Activated T-helper 2 cell treated with anti-CD3 and anti-CD28 coated beads, Interferon-gamma antibody, Interleukin-2, Interleukin-4, amounts not matched to agents 10 μg/mL and 5 μg/mL and 100 μg/mL, durations not matched to agents 14 hours and 24 hours and 36 hours (primary cell): ENCODE measurements around the gene SLC26A6. TPM values are rescaled to one million over a fixed set of nuclear protein-coding genes. Genes with fewer than 3 reads are reported as not detected.

Source experiments
- DNase-seq: peaks from one replicate; pipeline ENCODE4 v3.0.0; 2021; ENCODE audit warnings: low spot score
- H3K27ac Mint-ChIP-seq: one replicate; pipeline ENCODE4 v1.8.0; 2021; ENCODE audit warnings: mixed read lengths
- H3K27me3 Mint-ChIP-seq: one replicate; pipeline ENCODE4 v1.8.0; 2021; ENCODE audit warnings: low read depth, mixed read lengths
- H3K36me3 Mint-ChIP-seq: one replicate; pipeline ENCODE4 v1.8.0; 2021; ENCODE audit warnings: low read depth, mixed read lengths
- H3K4me1 Mint-ChIP-seq: one replicate; pipeline ENCODE4 v1.8.0; 2021; ENCODE audit warnings: low read depth, mixed read lengths
- H3K4me3 Mint-ChIP-seq: one replicate; pipeline ENCODE4 v1.8.0; 2021; ENCODE audit warnings: low read depth, mild to moderate bottlenecking, moderate library complexity, mixed read lengths
- H3K9me3 Mint-ChIP-seq: one replicate; pipeline ENCODE4 v1.8.0; 2021; ENCODE audit warnings: mixed read lengths
- intact Hi-C: fragments of 100-400 bp; cut with micrococcal nuclease; formaldehyde crosslinking; loops from one replicate; pipeline ENCODE4 v1.15.1; 2023
- total RNA-seq: library from RNA; stranded (reverse); gene quantifications from 2 replicates; pipeline ENCODE4 v1.2.3, GENCODE V29; 2022

Gene SLC26A6
- total RNA-seq, 1 donor from 2014 or later = 89.6 TPM

- Mint-ChIP-seq H3K36me3 (peaks cover 13% of the 10 kb centered on the region), H3K4me1 (peaks cover 5% of the 10 kb centered on the region), H3K27ac (peak overlapping the region; percentile 89), H3K9me3 (no peaks in the 10 kb centered on the region), H3K27me3 (peaks cover 1% of the 10 kb centered on the region), H3K4me3 (peak overlapping the region; percentile 80)
- DNase-seq = peak; percentile 52
- intact Hi-C loops = loop anchor here (1.0 to 5.0 kb wide), 4 partner anchors 9 to 468 kb away; partner anchors contain the start of genes CDC25A and SLC26A6
Observed at GRCh38 chr3:48655606-48656005, 20.3 kb upstream of the SLC26A6 start.

- Mint-ChIP-seq H3K4me3 (peak overlapping the region; percentile 80), H3K27me3 (peaks cover 1% of the 10 kb centered on the region), H3K27ac (peak overlapping the region; percentile 81), H3K9me3 (no peaks in the 10 kb centered on the region), H3K36me3 (peaks cover 13% of the 10 kb centered on the region), H3K4me1 (peaks cover 5% of the 10 kb centered on the region)
- DNase-seq = no peak
- intact Hi-C loops = loop anchor here (5.0 kb wide), 1 partner anchor 468 kb away; the partner anchor contains the start of gene CDC25A
Observed at GRCh38 chr3:48655063-48655462, 19.8 kb upstream of the SLC26A6 start.

- H3K4me1 Mint-ChIP-seq = peaks cover 5% of the 10 kb centered on the region
- H3K27me3 Mint-ChIP-seq = no peaks in the 10 kb centered on the region
- H3K36me3 Mint-ChIP-seq = peaks cover 13% of the 10 kb centered on the region
- DNase-seq = no peak
- H3K4me3 Mint-ChIP-seq = peak overlapping the region; percentile 3
- no peaks in the 10 kb centered on the region for H3K9me3 Mint-ChIP-seq
- H3K27ac Mint-ChIP-seq = peak overlapping the region; percentile 1
- intact Hi-C loops = no loop called here
Observed at GRCh38 chr3:48652923-48653715, 17.9 kb upstream of the SLC26A6 start.

DNA sequence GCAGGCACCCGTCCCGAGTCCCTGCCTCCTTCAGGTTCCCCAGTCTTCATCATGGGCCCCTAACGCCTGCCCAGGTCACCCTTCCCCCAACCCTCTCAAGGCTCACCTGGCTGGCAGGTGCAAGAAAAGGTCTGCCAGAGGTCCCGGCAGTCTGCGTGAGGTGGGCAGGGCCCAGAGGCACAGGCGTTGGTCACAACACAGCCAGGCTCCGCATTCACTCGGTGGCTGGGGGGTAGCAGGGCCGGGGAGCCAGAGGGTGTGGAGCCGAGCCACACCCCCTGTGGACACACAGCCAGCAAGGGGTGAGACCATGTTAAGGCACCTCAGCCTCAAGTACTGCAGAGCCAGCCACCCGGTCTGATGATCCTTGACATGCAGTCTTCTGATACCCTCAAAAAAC lies 16.5 kb upstream of the SLC26A6 start:
- H3K27ac Mint-ChIP-seq = no peak overlapping the region
- H3K9me3 Mint-ChIP-seq = no peaks in the 10 kb centered on the region
- no peak overlapping the region for H3K4me3 Mint-ChIP-seq
- intact Hi-C loops = no loop called here
- DNase-seq = no peak
- peaks cover 13% of the 10 kb centered on the region for H3K36me3 Mint-ChIP-seq
- H3K4me1 Mint-ChIP-seq = peaks cover 5% of the 10 kb centered on the region
- no peaks in the 10 kb centered on the region for H3K27me3 Mint-ChIP-seq

DNA sequence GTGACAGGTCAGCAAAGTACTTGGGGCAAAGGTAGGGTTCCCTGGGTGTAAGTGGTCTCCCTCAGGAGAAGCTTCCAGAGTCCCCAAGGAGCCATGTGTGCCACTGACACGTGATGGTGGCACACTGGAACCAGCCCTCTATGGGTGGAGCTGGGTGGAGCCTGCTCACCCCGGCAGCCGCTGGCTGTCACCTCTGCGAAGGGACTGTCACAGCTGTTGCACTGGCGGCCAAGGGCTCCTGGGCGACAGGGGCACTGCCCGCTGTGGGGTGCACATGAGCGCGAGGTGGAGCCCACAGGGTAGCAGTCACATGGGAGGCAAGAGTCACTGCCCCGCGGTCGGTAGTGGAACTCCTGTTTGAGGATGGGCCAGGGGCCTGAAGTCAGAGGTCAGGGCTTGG lies 15.5 kb upstream of the SLC26A6 start:
- intact Hi-C loops = no loop called here
- DNase-seq = no peak
- Mint-ChIP-seq H3K9me3 (no peaks in the 10 kb centered on the region), H3K27me3 (no peaks in the 10 kb centered on the region), H3K4me1 (peaks cover 4% of the 10 kb centered on the region), H3K4me3 (no peak overlapping the region), H3K27ac (no peak overlapping the region), H3K36me3 (peaks cover 13% of the 10 kb centered on the region)

DNA sequence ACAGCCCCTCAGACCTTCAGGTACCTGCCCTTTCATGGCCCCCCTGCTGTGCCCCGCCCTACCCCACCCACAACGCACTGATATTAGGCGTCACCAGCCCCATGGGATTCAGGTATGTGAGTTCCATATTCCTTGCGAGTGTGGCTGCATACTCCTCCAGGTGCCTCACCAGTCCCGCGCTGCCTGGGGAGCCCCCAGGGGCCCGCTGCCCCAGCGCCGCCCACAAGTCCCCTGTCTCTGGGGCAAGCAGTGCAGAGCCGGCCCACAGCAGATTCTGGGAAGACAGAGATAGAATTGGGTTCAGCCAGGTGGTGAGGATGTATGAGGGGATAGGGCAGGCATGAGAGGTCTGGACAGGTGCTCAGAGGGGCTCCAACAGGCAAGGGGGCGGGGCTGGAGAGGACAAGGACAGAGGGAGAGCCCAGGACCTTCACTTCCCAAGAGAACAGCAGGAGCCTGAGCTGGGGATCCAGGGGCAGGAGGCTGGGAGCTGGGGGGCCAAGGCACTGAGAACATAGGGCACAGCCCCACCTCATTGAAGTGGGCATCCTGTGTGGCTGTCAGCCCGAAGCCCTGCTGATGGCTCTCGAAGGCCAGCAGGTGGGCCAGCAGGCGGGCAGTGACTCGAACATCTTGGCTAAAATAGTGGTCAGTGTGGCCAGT lies 13.1 kb upstream of the SLC26A6 start:
- no peak for DNase-seq
- intact Hi-C loops = no loop called here
- Mint-ChIP-seq H3K27me3 (no peaks in the 10 kb centered on the region), H3K4me1 (no peaks in the 10 kb centered on the region), H3K27ac (no peak overlapping the region), H3K4me3 (no peak overlapping the region), H3K36me3 (peaks cover 14% of the 10 kb centered on the region), H3K9me3 (no peaks in the 10 kb centered on the region)

GRCh38 chr3:48647714-48648113 lies 12.5 kb upstream of the SLC26A6 start:
- H3K27me3 Mint-ChIP-seq = no peaks in the 10 kb centered on the region
- intact Hi-C loops = no loop called here

DNA sequence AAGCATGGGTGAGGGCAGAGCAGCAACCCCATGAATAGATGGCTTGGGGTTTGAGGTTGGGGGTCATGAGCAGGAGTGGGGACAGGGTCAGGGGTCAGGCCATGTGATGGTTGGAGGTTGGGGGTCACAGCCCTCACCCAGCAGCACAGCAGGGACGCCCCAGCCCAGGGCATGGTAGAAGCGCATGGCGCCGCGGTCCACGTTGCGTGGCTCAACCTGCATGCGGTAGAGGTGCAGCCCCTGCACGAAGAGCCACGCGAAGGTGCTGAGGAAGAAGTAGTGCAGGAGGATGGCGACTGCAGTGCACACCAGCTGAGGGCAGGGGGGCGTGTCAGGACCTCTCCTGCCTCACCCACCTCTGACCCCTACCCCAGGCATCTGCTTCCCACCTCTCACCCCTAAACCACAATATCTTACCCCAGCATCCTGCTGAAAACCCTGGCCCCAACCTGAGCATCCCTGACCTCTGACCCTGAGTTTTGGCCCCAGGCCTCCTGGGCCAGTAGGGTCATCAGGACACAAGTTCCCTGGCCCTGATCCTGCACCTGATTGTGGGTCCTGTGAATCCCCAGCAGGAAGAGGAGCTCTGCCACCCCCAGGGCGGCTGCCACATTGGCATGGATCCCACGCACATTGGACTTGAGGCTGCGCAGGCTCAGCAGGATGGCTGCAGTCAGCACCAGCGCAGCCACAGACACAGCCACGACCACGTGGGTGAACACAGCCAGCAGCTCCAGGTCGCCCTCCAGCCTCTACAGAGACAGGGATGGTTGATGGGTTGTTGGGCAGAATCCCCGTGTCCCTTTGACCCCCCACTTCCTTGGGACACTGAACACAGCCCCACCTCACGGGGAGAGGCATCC lies 9.9 kb upstream of the SLC26A6 start:
- Mint-ChIP-seq H3K4me1 (no peaks in the 10 kb centered on the region), H3K36me3 (peaks cover 14% of the 10 kb centered on the region), H3K27me3 (no peaks in the 10 kb centered on the region), H3K9me3 (no peaks in the 10 kb centered on the region), H3K4me3 (no peak overlapping the region), H3K27ac (no peak overlapping the region)
- DNase-seq = no peak
- intact Hi-C loops = no loop called here

More at GRCh38 chr3:48647714-48648113, 12.5 kb upstream of the SLC26A6 start:
- no peak overlapping the region for H3K4me3 Mint-ChIP-seq
- DNase-seq = no peak
- H3K9me3 Mint-ChIP-seq = no peaks in the 10 kb centered on the region
- H3K27ac Mint-ChIP-seq = no peak overlapping the region
- peaks cover 11% of the 10 kb centered on the region for H3K36me3 Mint-ChIP-seq
- H3K4me1 Mint-ChIP-seq = no peaks in the 10 kb centered on the region

DNA sequence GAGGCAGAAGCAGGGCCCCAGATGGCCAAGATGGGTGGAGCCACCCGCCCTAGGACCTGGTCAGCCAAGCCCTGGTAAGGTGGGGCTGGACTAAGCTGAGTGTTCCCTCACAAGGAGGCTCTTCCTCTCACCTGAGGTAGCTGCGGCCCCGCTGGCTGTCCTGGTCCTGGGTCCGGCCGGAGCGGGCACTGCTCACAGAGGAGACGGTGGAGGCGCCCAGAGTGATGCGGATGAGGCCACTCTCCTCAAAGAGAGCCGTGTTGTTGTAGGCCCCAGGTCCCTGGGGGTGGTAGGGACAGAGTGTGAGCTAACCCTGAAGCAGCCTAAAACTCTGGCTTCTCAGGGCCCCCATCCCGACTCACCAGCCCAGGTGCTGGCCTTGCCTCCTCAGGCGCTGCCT lies 7.3 kb upstream of the SLC26A6 start:
- no peaks in the 10 kb centered on the region for H3K4me1 Mint-ChIP-seq
- H3K4me3 Mint-ChIP-seq = no peak overlapping the region
- intact Hi-C loops = no loop called here
- no peak for DNase-seq
- H3K36me3 Mint-ChIP-seq = peaks cover 16% of the 10 kb centered on the region
- H3K27ac Mint-ChIP-seq = no peak overlapping the region
- no peaks in the 10 kb centered on the region for H3K27me3 Mint-ChIP-seq
- H3K9me3 Mint-ChIP-seq = no peaks in the 10 kb centered on the region

DNA sequence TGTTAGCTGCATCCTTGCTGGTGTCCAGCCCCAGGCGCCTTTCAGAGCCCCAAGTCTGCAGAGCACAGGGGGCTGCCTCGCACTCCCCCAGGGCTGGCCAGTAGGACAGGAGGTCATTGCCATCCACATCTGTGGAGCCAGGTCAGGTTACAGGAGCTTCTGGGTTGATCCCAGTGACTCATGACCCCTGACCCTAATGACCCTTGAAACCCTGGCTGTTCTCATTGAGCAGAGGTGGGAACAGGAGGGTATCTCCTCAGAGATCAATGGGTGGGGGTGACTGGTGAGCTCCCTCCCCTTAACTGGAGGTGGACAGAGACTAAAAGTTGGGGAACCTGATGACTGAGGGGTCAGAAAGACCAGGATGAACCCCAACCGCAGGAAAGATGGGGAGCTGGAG lies 6.1 kb upstream of the SLC26A6 start:
- Mint-ChIP-seq H3K27me3 (no peaks in the 10 kb centered on the region), H3K9me3 (no peaks in the 10 kb centered on the region), H3K27ac (no peak overlapping the region), H3K36me3 (peaks cover 16% of the 10 kb centered on the region), H3K4me3 (no peak overlapping the region), H3K4me1 (peaks cover 4% of the 10 kb centered on the region)
- intact Hi-C loops = no loop called here
- no peak for DNase-seq

GRCh38 chr3:48639944-48640606 lies 4.8 kb upstream of the SLC26A6 start:
- DNase-seq = no peak
- no peaks in the 10 kb centered on the region for H3K9me3 Mint-ChIP-seq
- H3K4me3 Mint-ChIP-seq = no peak overlapping the region
- H3K4me1 Mint-ChIP-seq = peaks cover 10% of the 10 kb centered on the region
- no peak overlapping the region for H3K27ac Mint-ChIP-seq
- intact Hi-C loops = loop anchor here (5.0 to 10.0 kb wide), 2 partner anchors 165 to 238 kb away; no protein-coding TSS in a partner anchor
- H3K36me3 Mint-ChIP-seq = peaks cover 16% of the 10 kb centered on the region
- no peaks in the 10 kb centered on the region for H3K27me3 Mint-ChIP-seq

DNA sequence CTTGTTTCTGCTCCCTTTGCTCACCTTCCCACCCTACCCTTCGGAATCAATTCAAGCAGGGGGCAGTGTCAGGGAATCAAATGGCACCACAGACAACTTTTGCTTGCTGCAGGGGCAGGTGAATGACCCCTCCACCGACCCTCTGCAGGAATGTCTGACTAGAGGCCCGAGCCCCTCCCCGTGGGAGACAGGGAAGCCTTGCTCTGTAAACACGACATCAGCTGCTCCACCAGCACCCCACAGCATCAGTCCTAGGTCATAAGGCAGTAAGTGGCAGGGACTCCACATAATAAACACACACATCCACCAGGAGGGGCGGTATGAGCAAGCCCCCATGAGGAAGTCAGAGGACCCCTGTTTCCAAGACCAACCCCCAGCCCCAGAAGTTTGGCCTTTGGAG lies 2.0 kb upstream of the SLC26A6 start:
- H3K36me3 Mint-ChIP-seq = peaks cover 18% of the 10 kb centered on the region
- DNase-seq = no peak
- peaks cover 21% of the 10 kb centered on the region for H3K4me1 Mint-ChIP-seq
- no peaks in the 10 kb centered on the region for H3K27me3 Mint-ChIP-seq
- H3K4me3 Mint-ChIP-seq = peak overlapping the region; percentile 33
- H3K9me3 Mint-ChIP-seq = no peaks in the 10 kb centered on the region
- intact Hi-C loops = loop anchor here (5.0 to 10.0 kb wide), 2 partner anchors 163 to 235 kb away; no protein-coding TSS in a partner anchor
- H3K27ac Mint-ChIP-seq = no peak overlapping the region
